ENCODE measurements around the gene QSOX2.

DNA sequence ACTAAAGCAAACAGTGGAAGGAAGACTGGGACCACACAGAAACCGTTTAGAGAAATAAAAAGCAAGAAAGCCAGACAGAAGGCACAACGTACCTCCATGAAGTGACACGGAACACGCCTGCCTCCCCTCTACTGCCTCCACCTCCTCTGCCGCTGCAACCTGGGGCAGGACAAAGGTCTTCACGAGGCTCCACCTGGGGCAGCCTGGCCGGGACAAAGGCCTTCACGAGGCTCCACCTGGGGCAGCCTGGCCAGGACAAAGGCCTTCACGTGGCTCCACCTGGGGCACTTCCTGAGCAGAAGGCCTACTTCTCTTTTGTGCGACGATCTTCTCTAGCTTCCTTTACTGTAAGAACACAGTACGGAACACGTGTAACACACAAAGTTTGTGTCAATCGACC, 11.7 kb downstream of the QSOX2 start:
- TF ChIP-seq, protein P1, sequence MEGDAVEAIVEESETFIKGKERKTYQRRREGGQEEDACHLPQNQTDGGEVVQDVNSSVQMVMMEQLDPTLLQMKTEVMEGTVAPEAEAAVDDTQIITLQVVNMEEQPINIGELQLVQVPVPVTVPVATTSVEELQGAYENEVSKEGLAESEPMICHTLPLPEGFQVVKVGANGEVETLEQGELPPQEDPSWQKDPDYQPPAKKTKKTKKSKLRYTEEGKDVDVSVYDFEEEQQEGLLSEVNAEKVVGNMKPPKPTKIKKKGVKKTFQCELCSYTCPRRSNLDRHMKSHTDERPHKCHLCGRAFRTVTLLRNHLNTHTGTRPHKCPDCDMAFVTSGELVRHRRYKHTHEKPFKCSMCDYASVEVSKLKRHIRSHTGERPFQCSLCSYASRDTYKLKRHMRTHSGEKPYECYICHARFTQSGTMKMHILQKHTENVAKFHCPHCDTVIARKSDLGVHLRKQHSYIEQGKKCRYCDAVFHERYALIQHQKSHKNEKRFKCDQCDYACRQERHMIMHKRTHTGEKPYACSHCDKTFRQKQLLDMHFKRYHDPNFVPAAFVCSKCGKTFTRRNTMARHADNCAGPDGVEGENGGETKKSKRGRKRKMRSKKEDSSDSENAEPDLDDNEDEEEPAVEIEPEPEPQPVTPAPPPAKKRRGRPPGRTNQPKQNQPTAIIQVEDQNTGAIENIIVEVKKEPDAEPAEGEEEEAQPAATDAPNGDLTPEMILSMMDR (conservative IDR thresholded peaks at IDR 0.05; ENCODE audit: low read length), result no peak
- TF ChIP-seq EZH2phosphoT487 (IDR thresholded peaks at IDR 0.05; ENCODE audit: borderline replicate concordance), result no peak

All from Loucy (cell line).